ENCODE data around the gene ZNF24.
A peak's percentile ranks its signal among the peaks of the same experiment; 100 is the strongest.

Gene ZNF24

GRCh38 chr18:35371412-35372195, 27.4 kb upstream of the ZNF24 start:
- Mint-ChIP-seq H3K4me1 (peaks cover 5% of the 10 kb centered on the region), H3K27ac (no peak overlapping the region), H3K4me3 (no peak overlapping the region), H3K9me3 (no peaks in the 10 kb centered on the region), H3K36me3 (no peaks in the 10 kb centered on the region)
- ATAC-seq (peak; percentile 72), DNase-seq (ENCODE audit: low spot score in 2 of 2) (no peak)

- H3K27ac Mint-ChIP-seq = no peak overlapping the region
- H3K9me3 Mint-ChIP-seq = no peaks in the 10 kb centered on the region
- H3K4me1 Mint-ChIP-seq = no peaks in the 10 kb centered on the region
- no peak overlapping the region for H3K4me3 Mint-ChIP-seq
- no peaks in the 10 kb centered on the region for H3K36me3 Mint-ChIP-seq
- DNase-seq (ENCODE audit: low spot score in 2 of 2) (no peak), ATAC-seq (no peak)
These were observed 24.9 kb upstream of the ZNF24 start for GRCh38 chr18:35369126-35369525.

- Mint-ChIP-seq H3K27ac (no peak overlapping the region), H3K4me1 (no peaks in the 10 kb centered on the region), H3K36me3 (no peaks in the 10 kb centered on the region), H3K4me3 (no peak overlapping the region), H3K9me3 (no peaks in the 10 kb centered on the region)
- DNase-seq (ENCODE audit: low spot score in 2 of 2) (no peak), ATAC-seq (no peak)
These were observed 24.4 kb upstream of the ZNF24 start for GRCh38 chr18:35368595-35368994.

- ATAC-seq (no peak), DNase-seq (ENCODE audit: low spot score in 2 of 2) (no peak)
- Mint-ChIP-seq H3K4me3 (no peak overlapping the region), H3K27ac (no peak overlapping the region), H3K36me3 (no peaks in the 10 kb centered on the region), H3K4me1 (no peaks in the 10 kb centered on the region), H3K9me3 (no peaks in the 10 kb centered on the region)
These were observed 18.3 kb upstream of the ZNF24 start for GRCh38 chr18:35362531-35362930.

- no peaks in the 10 kb centered on the region for H3K36me3 Mint-ChIP-seq
- no peak overlapping the region for H3K27ac Mint-ChIP-seq
- DNase-seq (ENCODE audit: low spot score in 2 of 2) (no peak), ATAC-seq (no peak)
- H3K4me1 Mint-ChIP-seq = no peaks in the 10 kb centered on the region
- no peaks in the 10 kb centered on the region for H3K9me3 Mint-ChIP-seq
- no peak overlapping the region for H3K4me3 Mint-ChIP-seq
These were observed 17.5 kb upstream of the ZNF24 start for GRCh38 chr18:35361570-35362321.

- no peak overlapping the region for H3K4me3 Mint-ChIP-seq
- H3K4me1 Mint-ChIP-seq = peaks cover 4% of the 10 kb centered on the region
- DNase-seq (ENCODE audit: low spot score in 2 of 2) = peak in 1 of 2 donors; percentile 59
- H3K27ac Mint-ChIP-seq = no peak overlapping the region
- ATAC-seq = peak; percentile 97
- H3K9me3 Mint-ChIP-seq = peaks cover 6% of the 10 kb centered on the region
- H3K36me3 Mint-ChIP-seq = no peaks in the 10 kb centered on the region
These were observed 11.0 kb upstream of the ZNF24 start for GRCh38 chr18:35355140-35355618.

- H3K27ac Mint-ChIP-seq = no peak overlapping the region
- no peak overlapping the region for H3K4me3 Mint-ChIP-seq
- ATAC-seq (no peak), DNase-seq (ENCODE audit: low spot score in 2 of 2) (peak in 1 of 2 donors; percentile 22)
- peaks cover 4% of the 10 kb centered on the region for H3K4me1 Mint-ChIP-seq
- H3K36me3 Mint-ChIP-seq = no peaks in the 10 kb centered on the region
- peaks cover 6% of the 10 kb centered on the region for H3K9me3 Mint-ChIP-seq
These were observed 8.6 kb upstream of the ZNF24 start for GRCh38 chr18:35352778-35353177.

GRCh38 chr18:35352283-35352682, 8.1 kb upstream of the ZNF24 start:
- no peaks in the 10 kb centered on the region for H3K36me3 Mint-ChIP-seq

GRCh38 chr18:35348001-35348400, 3.8 kb upstream of the ZNF24 start:
- Mint-ChIP-seq H3K4me3 (no peak overlapping the region), H3K4me1 (peaks cover 22% of the 10 kb centered on the region), H3K27ac (no peak overlapping the region), H3K36me3 (peaks cover 17% of the 10 kb centered on the region), H3K9me3 (peaks cover 6% of the 10 kb centered on the region)
- ATAC-seq (no peak), DNase-seq (ENCODE audit: low spot score in 2 of 2) (no peak)

More at GRCh38 chr18:35352283-35352682, 8.1 kb upstream of the ZNF24 start:
- Mint-ChIP-seq H3K4me1 (peaks cover 4% of the 10 kb centered on the region), H3K27ac (no peak overlapping the region), H3K9me3 (peaks cover 6% of the 10 kb centered on the region), H3K4me3 (no peak overlapping the region)
- DNase-seq (ENCODE audit: low spot score in 2 of 2) (no peak), ATAC-seq (no peak)

GRCh38 chr18:35345950-35346349, 1.7 kb upstream of the ZNF24 start:
- DNase-seq (ENCODE audit: low spot score in 2 of 2) (no peak), ATAC-seq (no peak)
- Mint-ChIP-seq H3K4me1 (peaks cover 28% of the 10 kb centered on the region), H3K4me3 (peak overlapping the region; percentile 99), H3K27ac (peak overlapping the region; percentile 99), H3K36me3 (peaks cover 32% of the 10 kb centered on the region), H3K9me3 (no peaks in the 10 kb centered on the region)

- ATAC-seq (no peak), DNase-seq (ENCODE audit: low spot score in 2 of 2) (no peak)
- Mint-ChIP-seq H3K4me3 (peak overlapping the region; percentile 99), H3K27ac (peak overlapping the region; percentile 99), H3K36me3 (peaks cover 32% of the 10 kb centered on the region), H3K4me1 (peaks cover 28% of the 10 kb centered on the region), H3K9me3 (no peaks in the 10 kb centered on the region)
These were observed 1.3 kb upstream of the ZNF24 start for GRCh38 chr18:35345460-35345921.

- H3K9me3 Mint-ChIP-seq = no peaks in the 10 kb centered on the region
- peaks cover 32% of the 10 kb centered on the region for H3K36me3 Mint-ChIP-seq
- H3K27ac Mint-ChIP-seq = peak overlapping the region; percentile 99
- no peak for ATAC-seq
- peak overlapping the region; percentile 99 for H3K4me3 Mint-ChIP-seq
- DNase-seq (ENCODE audit: low spot score in 2 of 2) = no peak
- peaks cover 33% of the 10 kb centered on the region for H3K4me1 Mint-ChIP-seq
These were observed 678 bp upstream of the ZNF24 start for GRCh38 chr18:35344736-35345459.

GRCh38 chr18:35343488-35343935, 708 bp downstream of the ZNF24 start:
- no peak for ATAC-seq
- Mint-ChIP-seq H3K27ac (peak overlapping the region; percentile 99), H3K4me3 (peak overlapping the region; percentile 99), H3K36me3 (peaks cover 32% of the 10 kb centered on the region), H3K9me3 (no peaks in the 10 kb centered on the region), H3K4me1 (peaks cover 44% of the 10 kb centered on the region)
- no peak for DNase-seq (ENCODE audit: low spot score in 2 of 2)

- ATAC-seq = no peak
- Mint-ChIP-seq H3K27ac (peak overlapping the region; percentile 37), H3K36me3 (peaks cover 10% of the 10 kb centered on the region), H3K4me3 (no peak overlapping the region), H3K9me3 (no peaks in the 10 kb centered on the region), H3K4me1 (peaks cover 26% of the 10 kb centered on the region)
- no peak for DNase-seq (ENCODE audit: low spot score in 2 of 2)
These were observed 6.9 kb downstream of the ZNF24 start for GRCh38 chr18:35337286-35337685.

GRCh38 chr18:35335866-35336265, 8.4 kb downstream of the ZNF24 start:
- Mint-ChIP-seq H3K4me3 (no peak overlapping the region), H3K4me1 (peaks cover 25% of the 10 kb centered on the region), H3K9me3 (no peaks in the 10 kb centered on the region), H3K27ac (no peak overlapping the region), H3K36me3 (no peaks in the 10 kb centered on the region)
- ATAC-seq (no peak), DNase-seq (ENCODE audit: low spot score in 2 of 2) (no peak)

Measured in stimulated activated effector memory CD8-positive, alpha-beta T cell treated with anti-CD3 and anti-CD28 coated beads, Interleukin-12 subunit alpha, Interleukin-12 subunit beta, amount 100 ng/mL, for 72 hours (primary cell).